Osteoblast (primary cell): ENCODE measurements around the gene CTLA4. TPM values are rescaled to one million over a fixed set of nuclear protein-coding genes. Genes with fewer than 3 reads are reported as not detected.
A peak's percentile ranks its signal among the peaks of the same experiment; 100 is the strongest.

Experiments used
- DNase-seq: peaks from one replicate; pipeline ENCODE4 v3.0.0; 2011; ENCODE audit warnings: low spot score, mixed read lengths; ENCODE audit not compliant: insufficient read length; ENCODE audit errors: missing footprints
- H2AFZ ChIP-seq: 2 replicates; pipeline ENCODE4 v1.6.0; 2011; ENCODE audit warnings: mild to moderate bottlenecking, low read length
- H3K27ac ChIP-seq: 2 replicates; pipeline ENCODE4 v1.5.1; 2011; ENCODE audit warnings: mild to moderate bottlenecking, low read depth, low read length, moderate library complexity
- H3K27me3 ChIP-seq: 2 replicates; pipeline ENCODE4 v1.6.0; 2012; ENCODE audit warnings: mild to moderate bottlenecking, control low read depth, inconsistent platforms, low read length, moderate library complexity; ENCODE audit not compliant: insufficient read depth
- H3K36me3 ChIP-seq: 2 replicates; pipeline ENCODE4 v1.5.1; 2011; ENCODE audit warnings: mild to moderate bottlenecking, low read length, control low read depth, moderate library complexity; ENCODE audit not compliant: insufficient read depth
- H3K4me1 ChIP-seq: 2 replicates; pipeline ENCODE4 v1.5.1; 2011; ENCODE audit warnings: mild to moderate bottlenecking, low read length, control low read depth, moderate library complexity; ENCODE audit not compliant: insufficient read depth
- H3K4me2 ChIP-seq: 2 replicates; pipeline ENCODE4 v1.6.0; 2011; ENCODE audit warnings: mild to moderate bottlenecking, low read length; ENCODE audit not compliant: insufficient read depth
- H3K4me3 ChIP-seq: fragments of 200-600 bp; sonication (generic); 3 replicates; pipeline ENCODE4 v1.5.1; 2012; ENCODE audit warnings: mild to moderate bottlenecking, low read length, inconsistent platforms; ENCODE audit not compliant: insufficient read depth
- H3K79me2 ChIP-seq: 2 replicates; pipeline ENCODE4 v1.6.0; 2012; ENCODE audit warnings: mild to moderate bottlenecking, low read length, control low read depth, inconsistent platforms; ENCODE audit not compliant: insufficient read depth
- H3K9me3 ChIP-seq: 2 replicates; pipeline ENCODE4 v1.5.1; 2011; ENCODE audit warnings: low read depth, low read length, control low read depth
- H4K20me1 ChIP-seq: 2 replicates; pipeline ENCODE4 v1.6.0; 2012; ENCODE audit warnings: mild to moderate bottlenecking, low read length, control low read depth; ENCODE audit not compliant: insufficient read depth
- total RNA-seq: library from RNA; depleted of rRNA; stranded (reverse); fragments of >200 nt; gene quantifications from 2 replicates; pipeline ENCODE4 v1.2.3, GENCODE V29; 2012
- TF ChIP-seq, protein P1 (sequence below): IDR thresholded peaks from 2 replicates; pipeline ENCODE4 v1.5.1; 2011; ENCODE audit warnings: mild to moderate bottlenecking, low read depth, low read length, moderate library complexity; ENCODE audit errors: extremely low read depth

The CTLA4 gene
- total RNA-seq, 1 donor = not detected

DNA sequence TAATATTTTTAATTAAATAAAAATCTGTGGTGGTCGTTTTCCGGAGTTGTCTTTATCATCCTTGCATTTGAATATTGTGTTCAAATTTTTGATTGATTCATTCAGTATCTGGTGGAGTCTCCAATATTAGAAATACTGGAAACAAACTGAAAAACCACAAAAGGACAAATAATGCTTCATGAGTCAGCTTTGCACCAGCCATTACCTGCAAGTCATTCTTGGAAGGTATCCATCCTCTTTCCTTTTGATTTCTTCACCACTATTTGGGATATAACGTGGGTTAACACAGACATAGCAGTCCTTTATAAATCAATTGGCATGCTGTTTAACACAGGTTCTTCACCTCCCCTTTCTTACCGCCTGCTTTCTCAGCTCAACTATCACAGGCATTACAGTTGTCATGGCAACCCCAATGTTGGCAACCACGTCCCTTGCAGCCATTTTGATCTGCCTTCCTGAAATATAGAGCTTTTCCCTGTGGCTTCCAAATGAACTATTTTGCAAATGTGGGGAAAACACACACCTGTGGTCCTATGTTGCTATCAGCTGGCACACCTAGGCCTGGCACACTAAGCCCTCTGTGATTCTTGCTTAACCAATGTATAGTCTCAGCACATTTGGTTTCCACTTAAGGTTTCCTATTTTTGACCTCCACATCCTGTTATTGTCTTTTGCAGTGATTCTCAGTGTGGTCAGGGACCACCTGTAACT, 6.5 kb downstream of the CTLA4 start:
- peak; percentile 0 for DNase-seq
- H3K9me3 ChIP-seq = no peaks in the 10 kb centered on the region
- no peak overlapping the region for H2AFZ ChIP-seq
- TF ChIP-seq, protein P1, sequence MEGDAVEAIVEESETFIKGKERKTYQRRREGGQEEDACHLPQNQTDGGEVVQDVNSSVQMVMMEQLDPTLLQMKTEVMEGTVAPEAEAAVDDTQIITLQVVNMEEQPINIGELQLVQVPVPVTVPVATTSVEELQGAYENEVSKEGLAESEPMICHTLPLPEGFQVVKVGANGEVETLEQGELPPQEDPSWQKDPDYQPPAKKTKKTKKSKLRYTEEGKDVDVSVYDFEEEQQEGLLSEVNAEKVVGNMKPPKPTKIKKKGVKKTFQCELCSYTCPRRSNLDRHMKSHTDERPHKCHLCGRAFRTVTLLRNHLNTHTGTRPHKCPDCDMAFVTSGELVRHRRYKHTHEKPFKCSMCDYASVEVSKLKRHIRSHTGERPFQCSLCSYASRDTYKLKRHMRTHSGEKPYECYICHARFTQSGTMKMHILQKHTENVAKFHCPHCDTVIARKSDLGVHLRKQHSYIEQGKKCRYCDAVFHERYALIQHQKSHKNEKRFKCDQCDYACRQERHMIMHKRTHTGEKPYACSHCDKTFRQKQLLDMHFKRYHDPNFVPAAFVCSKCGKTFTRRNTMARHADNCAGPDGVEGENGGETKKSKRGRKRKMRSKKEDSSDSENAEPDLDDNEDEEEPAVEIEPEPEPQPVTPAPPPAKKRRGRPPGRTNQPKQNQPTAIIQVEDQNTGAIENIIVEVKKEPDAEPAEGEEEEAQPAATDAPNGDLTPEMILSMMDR = no peak
- no peaks in the 10 kb centered on the region for H4K20me1 ChIP-seq
- H3K36me3 ChIP-seq = no peaks in the 10 kb centered on the region
- H3K4me2 ChIP-seq = no peak overlapping the region
- H3K4me1 ChIP-seq = no peaks in the 10 kb centered on the region
- no peak overlapping the region for H3K27ac ChIP-seq
- no peak overlapping the region for H3K4me3 ChIP-seq
- H3K79me2 ChIP-seq = no peaks in the 10 kb centered on the region
- H3K27me3 ChIP-seq = peaks cover 27% of the 10 kb centered on the region

DNA sequence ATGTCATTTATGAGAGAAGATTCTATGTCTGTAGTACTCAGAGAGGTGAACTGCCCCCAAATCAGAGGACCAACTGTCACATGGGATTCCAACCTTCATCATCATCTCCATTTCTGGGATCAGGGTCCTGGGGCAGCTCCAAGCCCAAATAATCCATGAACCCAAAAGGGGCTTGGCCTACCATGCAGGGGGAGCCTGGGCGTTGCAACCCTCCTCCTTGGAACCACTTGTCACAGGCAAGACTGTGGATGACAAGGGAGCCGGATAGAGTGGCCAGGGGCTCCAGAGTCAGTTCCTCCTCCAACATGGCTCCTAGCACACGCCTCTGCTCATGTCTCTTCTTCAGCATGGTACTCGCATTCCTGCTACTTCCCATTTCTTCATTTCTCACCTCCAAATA, 7.9 kb downstream of the CTLA4 start:
- Histone ChIP-seq H3K27ac (no peak overlapping the region), H4K20me1 (no peaks in the 10 kb centered on the region), H3K36me3 (no peaks in the 10 kb centered on the region), H3K79me2 (no peaks in the 10 kb centered on the region), H3K27me3 (peaks cover 23% of the 10 kb centered on the region), H3K9me3 (no peaks in the 10 kb centered on the region), H3K4me1 (no peaks in the 10 kb centered on the region), H2AFZ (no peak overlapping the region), H3K4me2 (no peak overlapping the region), H3K4me3 (no peak overlapping the region)
- TF ChIP-seq, protein P1 = no peak
- DNase-seq = no peak

DNA sequence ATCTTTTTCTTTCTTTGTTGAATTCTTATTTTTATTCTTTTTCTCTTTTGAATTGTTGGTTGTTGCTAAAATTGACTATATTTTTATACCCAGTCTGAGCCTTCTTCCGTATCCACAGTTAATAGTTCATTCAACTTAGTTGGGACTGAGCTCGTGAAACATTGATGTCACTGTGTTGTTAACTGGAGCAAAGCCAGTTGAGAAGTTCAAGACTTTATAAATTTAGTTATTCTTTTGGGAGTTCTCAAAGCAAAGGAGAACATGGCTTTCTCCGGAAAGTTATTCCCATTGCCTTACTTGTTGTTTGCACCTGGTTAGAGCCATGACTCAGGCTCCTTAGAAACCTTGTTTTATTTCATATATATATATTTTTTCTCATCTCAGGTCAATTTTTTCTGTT, 8.8 kb downstream of the CTLA4 start:
- H3K4me2 ChIP-seq = no peak overlapping the region
- H3K27ac ChIP-seq = no peak overlapping the region
- TF ChIP-seq, protein P1 = no peak
- no peak overlapping the region for H2AFZ ChIP-seq
- H3K4me1 ChIP-seq = no peaks in the 10 kb centered on the region
- H4K20me1 ChIP-seq = no peaks in the 10 kb centered on the region
- peaks cover 23% of the 10 kb centered on the region for H3K27me3 ChIP-seq
- H3K9me3 ChIP-seq = no peaks in the 10 kb centered on the region
- H3K79me2 ChIP-seq = no peaks in the 10 kb centered on the region
- H3K36me3 ChIP-seq = no peaks in the 10 kb centered on the region
- DNase-seq = no peak
- no peak overlapping the region for H3K4me3 ChIP-seq

DNA sequence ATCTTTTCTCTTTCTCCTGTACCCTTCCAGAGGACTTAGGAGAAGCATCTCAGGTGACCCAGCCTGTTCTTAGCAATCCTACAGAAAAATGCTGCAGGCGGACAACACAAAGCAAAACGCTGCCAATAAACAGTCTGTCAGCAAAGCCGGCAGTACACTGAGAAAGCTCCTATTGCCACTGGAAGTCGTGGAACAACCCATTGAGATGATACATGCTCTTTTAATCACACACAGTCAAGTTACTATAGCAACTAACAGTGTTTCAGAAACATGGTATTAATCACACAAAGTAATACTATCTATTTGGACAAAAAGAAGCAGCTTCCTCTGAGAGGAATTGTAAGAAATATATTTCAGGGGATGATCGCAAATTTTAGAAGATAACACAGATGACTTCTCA, 10.5 kb downstream of the CTLA4 start:
- no peaks in the 10 kb centered on the region for H3K4me1 ChIP-seq
- peak; percentile 11 for DNase-seq
- no peaks in the 10 kb centered on the region for H3K79me2 ChIP-seq
- TF ChIP-seq, protein P1 = no peak
- peaks cover 21% of the 10 kb centered on the region for H3K27me3 ChIP-seq
- no peak overlapping the region for H3K4me2 ChIP-seq
- no peak overlapping the region for H2AFZ ChIP-seq
- no peaks in the 10 kb centered on the region for H3K36me3 ChIP-seq
- no peak overlapping the region for H3K27ac ChIP-seq
- no peaks in the 10 kb centered on the region for H4K20me1 ChIP-seq
- H3K4me3 ChIP-seq = no peak overlapping the region
- H3K9me3 ChIP-seq = no peaks in the 10 kb centered on the region
